GM10266 (cell line): ENCODE results near the gene KLK7.

Experiments used
- DNase-seq: peaks from one replicate; pipeline ENCODE4 v3.0.0; 2012; ENCODE audit errors: extremely low spot score
- CTCF ChIP-seq: IDR thresholded peaks from 2 replicates; pipeline ENCODE4 v1.5.1; 2012; ENCODE audit warnings: mild to moderate bottlenecking, low read depth; ENCODE audit not compliant: control insufficient read depth, insufficient read depth; ENCODE audit errors: missing control alignments

Gene KLK7

GRCh38 chr19:51019544-51019925, 35.8 kb upstream of the KLK7 start, which contains the start of gene KLK10:
Gene KLK10 (minus strand): TSS chr19:51019709. CDS start chr19:51019130, 579 bp downstream.
- TF ChIP-seq CTCF: no peak

GRCh38 chr19:51018745-51019543, 35.2 kb upstream of the KLK7 start:
- DNase-seq: no peak

More at GRCh38 chr19:51019544-51019925, 35.8 kb upstream of the KLK7 start, which contains the start of gene KLK10:
- DNase-seq: no peak

GRCh38 chr19:51016798-51017683, 33.3 kb upstream of the KLK7 start:
- peak; percentile 69 for DNase-seq
- TF ChIP-seq CTCF: peak; percentile 49

More at GRCh38 chr19:51018745-51019543, 35.2 kb upstream of the KLK7 start:
- TF ChIP-seq CTCF: no peak

- no peak for TF ChIP-seq CTCF
- DNase-seq: no peak
These were observed 32.1 kb upstream of the KLK7 start for GRCh38 chr19:51015691-51016267.

GRCh38 chr19:51014242-51014641, 30.5 kb upstream of the KLK7 start:
- TF ChIP-seq CTCF: no peak
- no peak for DNase-seq

- TF ChIP-seq CTCF: no peak
- DNase-seq: no peak
These were observed 29.0 kb upstream of the KLK7 start for GRCh38 chr19:51012661-51013190.
